IPS DF 6.9 (cell line): Measurements from ENCODE around the gene TCF7L2.

Experiments
- DNase-seq: peaks from one replicate; pipeline ENCODE4 v3.0.0-alpha.2; 2013; ENCODE audit warnings: low read depth, low spot score
- H3K27ac ChIP-seq: one replicate; pipeline ENCODE4 v1.5.1; 2013; ENCODE audit warnings: low read length, control low read depth
- H3K27me3 ChIP-seq: 2 replicates; pipeline ENCODE4 v1.6.1; 2013; ENCODE audit warnings: mild to moderate bottlenecking, low read length; ENCODE audit not compliant: control insufficient read depth, insufficient read depth
- H3K36me3 ChIP-seq: 2 replicates; pipeline ENCODE4 v1.6.1; 2013; ENCODE audit warnings: low read length; ENCODE audit not compliant: control insufficient read depth, insufficient read depth
- H3K4me1 ChIP-seq: 2 replicates; pipeline ENCODE4 v1.6.1; 2013; ENCODE audit warnings: low read length; ENCODE audit not compliant: control insufficient read depth, insufficient read depth
- H3K4me3 ChIP-seq: 2 replicates; pipeline ENCODE4 v1.5.1; 2013; ENCODE audit warnings: mild to moderate bottlenecking, low read length
- H3K9me3 ChIP-seq: 2 replicates; pipeline ENCODE4 v1.6.1; 2013; ENCODE audit warnings: low read length, inconsistent platforms; ENCODE audit not compliant: control insufficient read depth, insufficient read depth
- WGBS: extraction: QIAGEN DNeasy Blood & Tissue Kit; methylation state at CpG from one replicate; pipeline ENCODE4 v1.1.7; 2013; ENCODE audit warnings: mixed read lengths, missing lambda C conversion rate; ENCODE audit not compliant: insufficient read length, insufficient coverage; 5-methylcytosine and 5-hydroxymethylcytosine counted together

TCF7L2 gene

GRCh38 chr10:113131613-113132261 lies 181.7 kb downstream of the TCF7L2 start:
- no peaks in the 10 kb centered on the region for H3K36me3 ChIP-seq
- H3K4me1 ChIP-seq = peaks cover 24% of the 10 kb centered on the region
- no peak for DNase-seq
- no peak overlapping the region for H3K4me3 ChIP-seq
- H3K9me3 ChIP-seq = no peaks in the 10 kb centered on the region
- no peaks in the 10 kb centered on the region for H3K27me3 ChIP-seq
- WGBS = no CpG with 5 or more reads among the region's 10 CpGs
- no peak overlapping the region for H3K27ac ChIP-seq

GRCh38 chr10:113132591-113133121 lies 182.6 kb downstream of the TCF7L2 start:
- H3K9me3 ChIP-seq = no peaks in the 10 kb centered on the region
- H3K36me3 ChIP-seq = no peaks in the 10 kb centered on the region
- no peak overlapping the region for H3K4me3 ChIP-seq
- peaks cover 26% of the 10 kb centered on the region for H3K4me1 ChIP-seq
- no peak overlapping the region for H3K27ac ChIP-seq
- 100% methylated on average over 1 of the region's 11 CpGs for WGBS
- no peak for DNase-seq
- no peaks in the 10 kb centered on the region for H3K27me3 ChIP-seq

- no peak overlapping the region for H3K27ac ChIP-seq
- H3K4me3 ChIP-seq = no peak overlapping the region
- H3K9me3 ChIP-seq = no peaks in the 10 kb centered on the region
- no peaks in the 10 kb centered on the region for H3K36me3 ChIP-seq
- no peak for DNase-seq
- peaks cover 24% of the 10 kb centered on the region for H3K4me1 ChIP-seq
- no CpG with 5 or more reads among the region's 10 CpGs for WGBS
- no peaks in the 10 kb centered on the region for H3K27me3 ChIP-seq
These were observed 183.6 kb downstream of the TCF7L2 start for GRCh38 chr10:113133497-113134115.

- Histone ChIP-seq H3K4me1 (peaks cover 24% of the 10 kb centered on the region), H3K27ac (no peak overlapping the region), H3K27me3 (no peaks in the 10 kb centered on the region), H3K9me3 (no peaks in the 10 kb centered on the region), H3K36me3 (no peaks in the 10 kb centered on the region), H3K4me3 (no peak overlapping the region)
- peak; percentile 45 for DNase-seq
- WGBS = no CpG with 5 or more reads among the region's 9 CpGs
These were observed 185.0 kb downstream of the TCF7L2 start for GRCh38 chr10:113135025-113135424.

GRCh38 chr10:113137941-113138685 lies 188.1 kb downstream of the TCF7L2 start:
- no CpG with 5 or more reads among the region's 3 CpGs for WGBS
- Histone ChIP-seq H3K27ac (no peak overlapping the region), H3K27me3 (no peaks in the 10 kb centered on the region), H3K9me3 (no peaks in the 10 kb centered on the region), H3K4me3 (no peak overlapping the region), H3K36me3 (peaks cover 3% of the 10 kb centered on the region; the same call in 1 of the 2 replicates), H3K4me1 (peaks cover 20% of the 10 kb centered on the region)
- DNase-seq = no peak

- no peak for DNase-seq
- Histone ChIP-seq H3K9me3 (no peaks in the 10 kb centered on the region), H3K27ac (no peak overlapping the region), H3K36me3 (peaks cover 4% of the 10 kb centered on the region; the same call in 1 of the 2 replicates), H3K4me3 (no peak overlapping the region), H3K27me3 (no peaks in the 10 kb centered on the region), H3K4me1 (peaks cover 19% of the 10 kb centered on the region)
- WGBS = no CpG with 5 or more reads among the region's 4 CpGs
These were observed 189.0 kb downstream of the TCF7L2 start for GRCh38 chr10:113138937-113139585.

- Histone ChIP-seq H3K9me3 (no peaks in the 10 kb centered on the region), H3K27me3 (no peaks in the 10 kb centered on the region), H3K27ac (no peak overlapping the region), H3K36me3 (peaks cover 4% of the 10 kb centered on the region; the same call in 1 of the 2 replicates), H3K4me3 (no peak overlapping the region), H3K4me1 (peaks cover 16% of the 10 kb centered on the region)
- no CpG with 5 or more reads among the region's 2 CpGs for WGBS
- DNase-seq = no peak
These were observed 189.7 kb downstream of the TCF7L2 start for GRCh38 chr10:113139699-113140098.

GRCh38 chr10:113140143-113141011 lies 190.3 kb downstream of the TCF7L2 start:
- peaks cover 4% of the 10 kb centered on the region; the same call in 1 of the 2 replicates for H3K36me3 ChIP-seq
- no peaks in the 10 kb centered on the region for H3K9me3 ChIP-seq
- DNase-seq = no peak
- no CpG with 5 or more reads among the region's 10 CpGs for whole genome bisulfite sequencing
- H3K4me3 ChIP-seq = no peak overlapping the region
- peaks cover 13% of the 10 kb centered on the region for H3K4me1 ChIP-seq
- no peaks in the 10 kb centered on the region for H3K27me3 ChIP-seq
- no peak overlapping the region for H3K27ac ChIP-seq

GRCh38 chr10:113142601-113143362 lies 192.7 kb downstream of the TCF7L2 start:
- Histone ChIP-seq H3K4me3 (no peak overlapping the region; the same call in 1 of the 2 replicates), H3K4me1 (peaks cover 5% of the 10 kb centered on the region; the same call in 1 of the 2 replicates), H3K27ac (no peak overlapping the region), H3K27me3 (no peaks in the 10 kb centered on the region), H3K9me3 (no peaks in the 10 kb centered on the region), H3K36me3 (peaks cover 8% of the 10 kb centered on the region; the same call in 1 of the 2 replicates)
- DNase-seq = no peak
- WGBS = no CpG with 5 or more reads among the region's 22 CpGs
